ENCODE data around the gene IGIP.

Gene IGIP

GRCh38 chr5:140178482-140179116 is 52.9 kb downstream of the IGIP start:
- TF ChIP-seq EP300 (IDR thresholded peaks at IDR 0.05; ENCODE audit: borderline replicate concordance) (no peak), NFIC (IDR thresholded peaks at IDR 0.05) (no peak), CEBPB (IDR thresholded peaks at IDR 0.05) (no peak), USF1 (IDR thresholded peaks at IDR 0.05) (no peak), TAF1 (IDR thresholded peaks at IDR 0.05; ENCODE audit: low read depth) (no peak), EGR1 (IDR thresholded peaks at IDR 0.05) (no peak), RAD21 (IDR thresholded peaks at IDR 0.05; ENCODE audit: low read depth) (no peak)

All from Ishikawa (cell line).